Thyroid gland (tissue), 4 donors: ENCODE results near the gene PCED1A. TPM values are rescaled to one million over a fixed set of nuclear protein-coding genes. Genes with fewer than 3 reads are reported as not detected.

Experiments used
- DNase-seq, 2 donors: peaks; one replicate each; pipeline ENCODE4 v3.0.0-alpha.2; 2019
- H3K27ac ChIP-seq, 3 donors: fragments of 200-600 bp; sonication (generic); 1 replicate in 2 of 3; 2 replicates in 1 of 3; pipeline ENCODE4 v1.5.1; 2016 to 2019; ENCODE audit warnings: mild to moderate bottlenecking in 1 of 3, moderate library complexity in 1 of 3
- H3K27me3 ChIP-seq: fragments of 200-600 bp; sonication (generic); one replicate; pipeline ENCODE4 v1.5.1; 2019
- H3K36me3 ChIP-seq, 2 donors: fragments of 200-600 bp; sonication (generic); one replicate each; pipeline ENCODE4 v1.5.1; 2016 to 2019
- H3K4me1 ChIP-seq, 2 donors: fragments of 200-600 bp; sonication (generic); one replicate each; pipeline ENCODE4 v1.5.1; 2017 to 2019
- H3K4me3 ChIP-seq, 3 donors: fragments of 200-600 bp; sonication (generic); replicated peaks in 1 of 3; 1 replicate in 2 of 3; 2 replicates in 1 of 3; pipeline ENCODE4 v1.5.1; 2016; ENCODE audit warnings: mild to moderate bottlenecking in 1 of 3
- H3K9me3 ChIP-seq: fragments of 200-600 bp; sonication (generic); one replicate; pipeline ENCODE4 v1.5.1; 2017
- CTCF ChIP-seq, 6 experiments: fragments of 200-600 bp in 3 of 6; fragments of 450-650 bp in 3 of 6; sonication (generic) in 3 of 6; IDR thresholded peaks; one replicate each; pipeline ENCODE4 v1.5.1; 2016 to 2019; ENCODE audit warnings: antibody characterized with exemption in 6 of 6, mild to moderate bottlenecking in 2 of 6, inconsistent platforms in 1 of 6, moderate library complexity in 1 of 6
- POLR2A ChIP-seq, 2 donors: fragments of 450-650 bp; IDR thresholded peaks; one replicate each; pipeline ENCODE4 v1.6.1; 2017; ENCODE audit warnings: antibody characterized with exemption in 2 of 2, mild to moderate bottlenecking in 2 of 2, moderate library complexity in 1 of 2
- WGBS, 2 donors: methylation state at CpG; one replicate each; pipeline ENCODE4 v1.1.5; 2017; 5-methylcytosine and 5-hydroxymethylcytosine counted together
- intact Hi-C: fragments of 100-400 bp; cut with DNase I; formaldehyde crosslinking; loops from one replicate; pipeline ENCODE4 v1.15.1; 2023
- total RNA-seq, 4 donors: library from RNA; depleted of rRNA; stranded (reverse); fragments of >200 nt; gene quantifications; one replicate each; pipeline ENCODE4 v1.2.3, GENCODE V29; 2016

The PCED1A gene
- total RNA-seq, 4 donors from 2014 or later = 38.0 to 95.9 (median 63.4) TPM

GRCh38 chr20:2865630-2866029 is 25.2 kb upstream of the PCED1A start:
- 94 to 99% methylated on average over 3 of the region's 3 CpGs for WGBS, 2 donors
- TF ChIP-seq CTCF (IDR thresholded peaks at IDR 0.05) (no peak), POLR2A (IDR thresholded peaks at IDR 0.05) (no peak)
- no peak for DNase-seq
- Histone ChIP-seq H3K27me3 (no peaks in the 10 kb centered on the region), H3K27ac (no peak overlapping the region), H3K4me1 (no peaks in the 10 kb centered on the region), H3K36me3 (peaks cover 43 to 44% of the 10 kb centered on the region in 2 donors), H3K9me3 (no peaks in the 10 kb centered on the region), H3K4me3 (no peak overlapping the region)
- intact Hi-C loops = no loop called here

GRCh38 chr20:2865101-2865500 is 24.6 kb upstream of the PCED1A start:
- Histone ChIP-seq H3K27ac (no peak overlapping the region), H3K4me1 (no peaks in the 10 kb centered on the region), H3K36me3 (peaks cover 45% of the 10 kb centered on the region in 2 donors), H3K4me3 (no peak overlapping the region), H3K9me3 (no peaks in the 10 kb centered on the region), H3K27me3 (no peaks in the 10 kb centered on the region)
- intact Hi-C loops = no loop called here
- no peak for DNase-seq
- 98 to 100% methylated on average over 9 to 10 of the region's 10 CpGs for WGBS, 2 donors
- no peak for TF ChIP-seq CTCF (IDR thresholded peaks at IDR 0.05)
- TF ChIP-seq POLR2A (IDR thresholded peaks at IDR 0.05) = no peak

- Histone ChIP-seq H3K4me1 (no peaks in the 10 kb centered on the region), H3K27ac (no peak overlapping the region), H3K9me3 (no peaks in the 10 kb centered on the region), H3K27me3 (no peaks in the 10 kb centered on the region), H3K4me3 (no peak overlapping the region), H3K36me3 (peaks cover 45% of the 10 kb centered on the region in 2 donors)
- TF ChIP-seq CTCF (IDR thresholded peaks at IDR 0.05) (no peak), POLR2A (IDR thresholded peaks at IDR 0.05) (no peak)
- no peak for DNase-seq
- intact Hi-C loops = loop anchor here (5.0 kb wide), 1 partner anchor 133 kb away; no protein-coding TSS in a partner anchor
- WGBS, 2 donors = 94 to 95% methylated on average over 12 of the region's 12 CpGs
Observed at GRCh38 chr20:2864626-2865025, 24.2 kb upstream of the PCED1A start.

GRCh38 chr20:2859330-2860121 is 19.1 kb upstream of the PCED1A start:
- intact Hi-C loops = loop anchor here (5.0 kb wide), 1 partner anchor 138 kb away; no protein-coding TSS in a partner anchor
- peaks cover 21 to 26% of the 10 kb centered on the region in 2 donors for H3K36me3 ChIP-seq
- no peak overlapping the region for H3K27ac ChIP-seq
- H3K4me3 ChIP-seq = no peak overlapping the region
- no peaks in the 10 kb centered on the region for H3K9me3 ChIP-seq
- peak; percentile 72 to 74 for DNase-seq
- 73 to 76% methylated on average over 4 of the region's 4 CpGs for WGBS, 2 donors
- TF ChIP-seq POLR2A (IDR thresholded peaks at IDR 0.05) (no peak), CTCF (IDR thresholded peaks at IDR 0.05) (no peak)
- H3K4me1 ChIP-seq = peaks cover 5 to 18% of the 10 kb centered on the region in 2 donors
- no peaks in the 10 kb centered on the region for H3K27me3 ChIP-seq

- Histone ChIP-seq H3K9me3 (no peaks in the 10 kb centered on the region), H3K27ac (no peak overlapping the region), H3K27me3 (no peaks in the 10 kb centered on the region), H3K4me1 (peaks cover 5 to 18% of the 10 kb centered on the region in 2 donors), H3K36me3 (peaks cover 15 to 19% of the 10 kb centered on the region in 2 donors), H3K4me3 (no peak overlapping the region)
- intact Hi-C loops = no loop called here
- DNase-seq = no peak
- TF ChIP-seq POLR2A (IDR thresholded peaks at IDR 0.05) (no peak), CTCF (IDR thresholded peaks at IDR 0.05) (no peak)
- 50 to 53% methylated on average over 2 of the region's 2 CpGs for WGBS, 2 donors
Observed at GRCh38 chr20:2858591-2858990, 18.1 kb upstream of the PCED1A start.
